WTC11 (cell line): ENCODE measurements around the gene ZNF648.
A peak's percentile ranks its signal among the peaks of the same experiment; 100 is the strongest.

Experiments
- SP1 ChIP-seq: sonication (generic); formaldehyde crosslinking; conservative IDR thresholded peaks from 2 replicates; pipeline ENCODE4 v1.8.1; 2022; ENCODE audit warnings: missing genetic modification reagents
- TF ChIP-seq, protein P1 (sequence below): fragments of 200-600 bp; IDR thresholded peaks from 2 replicates; pipeline ENCODE4 v1.8.0; 2022; ENCODE audit warnings: antibody characterized with exemption
- TF ChIP-seq, protein P2 (sequence below): sonication (generic); formaldehyde crosslinking; IDR thresholded peaks from 2 replicates; pipeline ENCODE4 v1.8.1; 2022; ENCODE audit warnings: mild to moderate bottlenecking, missing genetic modification reagents, moderate library complexity, borderline replicate concordance
- TF ChIP-seq, protein P3 (sequence below): sonication (generic); formaldehyde crosslinking; IDR thresholded peaks from 2 replicates; pipeline ENCODE4 v1.8.0; 2022; ENCODE audit warnings: mild to moderate bottlenecking, missing genetic modification reagents
- TF ChIP-seq, protein P4 (sequence below): sonication (generic); formaldehyde crosslinking; IDR thresholded peaks from 2 replicates; pipeline ENCODE4 v1.8.1; 2022; ENCODE audit warnings: low read depth, mild to moderate bottlenecking, moderate library complexity, missing genetic modification reagents, borderline replicate concordance
- TF ChIP-seq, protein P5 (sequence below): sonication (generic); formaldehyde crosslinking; IDR thresholded peaks from 2 replicates; pipeline ENCODE4 v1.8.1; 2023; ENCODE audit warnings: mild to moderate bottlenecking, missing genetic modification reagents, moderate library complexity

DNA sequence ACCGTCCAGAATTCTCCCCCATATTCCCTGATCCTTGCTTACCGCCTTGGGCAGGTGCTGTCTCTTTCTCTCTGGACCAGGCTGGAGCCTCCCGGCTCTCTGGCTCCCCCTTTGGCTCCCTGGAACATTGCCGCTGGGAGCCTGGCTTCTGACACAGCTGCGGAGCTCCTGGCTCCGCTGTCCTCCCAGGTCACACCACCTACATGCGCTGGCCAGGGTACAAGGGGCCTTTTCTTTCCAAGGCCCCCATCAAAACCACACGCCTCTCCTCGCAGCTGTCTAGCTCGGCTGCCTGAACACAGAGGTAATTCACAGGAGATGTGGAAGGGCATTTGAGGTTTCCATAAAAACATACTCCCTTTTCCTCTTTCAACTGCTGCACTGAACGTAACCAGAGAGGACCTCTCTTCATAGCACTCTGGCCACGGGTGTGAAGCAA, 7.5 kb upstream of the ZNF648 start:
- TF ChIP-seq, protein P1, sequence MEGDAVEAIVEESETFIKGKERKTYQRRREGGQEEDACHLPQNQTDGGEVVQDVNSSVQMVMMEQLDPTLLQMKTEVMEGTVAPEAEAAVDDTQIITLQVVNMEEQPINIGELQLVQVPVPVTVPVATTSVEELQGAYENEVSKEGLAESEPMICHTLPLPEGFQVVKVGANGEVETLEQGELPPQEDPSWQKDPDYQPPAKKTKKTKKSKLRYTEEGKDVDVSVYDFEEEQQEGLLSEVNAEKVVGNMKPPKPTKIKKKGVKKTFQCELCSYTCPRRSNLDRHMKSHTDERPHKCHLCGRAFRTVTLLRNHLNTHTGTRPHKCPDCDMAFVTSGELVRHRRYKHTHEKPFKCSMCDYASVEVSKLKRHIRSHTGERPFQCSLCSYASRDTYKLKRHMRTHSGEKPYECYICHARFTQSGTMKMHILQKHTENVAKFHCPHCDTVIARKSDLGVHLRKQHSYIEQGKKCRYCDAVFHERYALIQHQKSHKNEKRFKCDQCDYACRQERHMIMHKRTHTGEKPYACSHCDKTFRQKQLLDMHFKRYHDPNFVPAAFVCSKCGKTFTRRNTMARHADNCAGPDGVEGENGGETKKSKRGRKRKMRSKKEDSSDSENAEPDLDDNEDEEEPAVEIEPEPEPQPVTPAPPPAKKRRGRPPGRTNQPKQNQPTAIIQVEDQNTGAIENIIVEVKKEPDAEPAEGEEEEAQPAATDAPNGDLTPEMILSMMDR: peak; percentile 51
- TF ChIP-seq, protein P2, sequence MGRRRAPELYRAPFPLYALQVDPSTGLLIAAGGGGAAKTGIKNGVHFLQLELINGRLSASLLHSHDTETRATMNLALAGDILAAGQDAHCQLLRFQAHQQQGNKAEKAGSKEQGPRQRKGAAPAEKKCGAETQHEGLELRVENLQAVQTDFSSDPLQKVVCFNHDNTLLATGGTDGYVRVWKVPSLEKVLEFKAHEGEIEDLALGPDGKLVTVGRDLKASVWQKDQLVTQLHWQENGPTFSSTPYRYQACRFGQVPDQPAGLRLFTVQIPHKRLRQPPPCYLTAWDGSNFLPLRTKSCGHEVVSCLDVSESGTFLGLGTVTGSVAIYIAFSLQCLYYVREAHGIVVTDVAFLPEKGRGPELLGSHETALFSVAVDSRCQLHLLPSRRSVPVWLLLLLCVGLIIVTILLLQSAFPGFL (CRISPR knock-in tag): no peak
- TF ChIP-seq SP1 (CRISPR knock-in tag): no peak
- TF ChIP-seq, protein P3, sequence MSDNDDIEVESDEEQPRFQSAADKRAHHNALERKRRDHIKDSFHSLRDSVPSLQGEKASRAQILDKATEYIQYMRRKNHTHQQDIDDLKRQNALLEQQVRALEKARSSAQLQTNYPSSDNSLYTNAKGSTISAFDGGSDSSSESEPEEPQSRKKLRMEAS (CRISPR knock-in tag): peak; percentile 42; the same call in 1 of the 2 replicates
- TF ChIP-seq, protein P4, sequence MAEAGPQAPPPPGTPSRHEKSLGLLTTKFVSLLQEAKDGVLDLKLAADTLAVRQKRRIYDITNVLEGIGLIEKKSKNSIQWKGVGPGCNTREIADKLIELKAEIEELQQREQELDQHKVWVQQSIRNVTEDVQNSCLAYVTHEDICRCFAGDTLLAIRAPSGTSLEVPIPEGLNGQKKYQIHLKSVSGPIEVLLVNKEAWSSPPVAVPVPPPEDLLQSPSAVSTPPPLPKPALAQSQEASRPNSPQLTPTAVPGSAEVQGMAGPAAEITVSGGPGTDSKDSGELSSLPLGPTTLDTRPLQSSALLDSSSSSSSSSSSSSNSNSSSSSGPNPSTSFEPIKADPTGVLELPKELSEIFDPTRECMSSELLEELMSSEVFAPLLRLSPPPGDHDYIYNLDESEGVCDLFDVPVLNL (CRISPR knock-in tag): no peak
- TF ChIP-seq, protein P5, sequence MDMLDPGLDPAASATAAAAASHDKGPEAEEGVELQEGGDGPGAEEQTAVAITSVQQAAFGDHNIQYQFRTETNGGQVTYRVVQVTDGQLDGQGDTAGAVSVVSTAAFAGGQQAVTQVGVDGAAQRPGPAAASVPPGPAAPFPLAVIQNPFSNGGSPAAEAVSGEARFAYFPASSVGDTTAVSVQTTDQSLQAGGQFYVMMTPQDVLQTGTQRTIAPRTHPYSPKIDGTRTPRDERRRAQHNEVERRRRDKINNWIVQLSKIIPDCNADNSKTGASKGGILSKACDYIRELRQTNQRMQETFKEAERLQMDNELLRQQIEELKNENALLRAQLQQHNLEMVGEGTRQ (CRISPR knock-in tag): no peak
